Bronchial smooth muscle cell (primary cell): ENCODE results near the gene LEP. TPM values are rescaled to one million over a fixed set of nuclear protein-coding genes. Genes with fewer than 3 reads are reported as not detected.

ENCODE experiments used
- total RNA-seq: library from RNA; depleted of rRNA; stranded (reverse); fragments of >200 nt; gene quantifications from 2 replicates; pipeline ENCODE4 v1.2.1, GENCODE V29; 2014

The LEP gene
- not detected in 2 replicates for total RNA-seq

DNA sequence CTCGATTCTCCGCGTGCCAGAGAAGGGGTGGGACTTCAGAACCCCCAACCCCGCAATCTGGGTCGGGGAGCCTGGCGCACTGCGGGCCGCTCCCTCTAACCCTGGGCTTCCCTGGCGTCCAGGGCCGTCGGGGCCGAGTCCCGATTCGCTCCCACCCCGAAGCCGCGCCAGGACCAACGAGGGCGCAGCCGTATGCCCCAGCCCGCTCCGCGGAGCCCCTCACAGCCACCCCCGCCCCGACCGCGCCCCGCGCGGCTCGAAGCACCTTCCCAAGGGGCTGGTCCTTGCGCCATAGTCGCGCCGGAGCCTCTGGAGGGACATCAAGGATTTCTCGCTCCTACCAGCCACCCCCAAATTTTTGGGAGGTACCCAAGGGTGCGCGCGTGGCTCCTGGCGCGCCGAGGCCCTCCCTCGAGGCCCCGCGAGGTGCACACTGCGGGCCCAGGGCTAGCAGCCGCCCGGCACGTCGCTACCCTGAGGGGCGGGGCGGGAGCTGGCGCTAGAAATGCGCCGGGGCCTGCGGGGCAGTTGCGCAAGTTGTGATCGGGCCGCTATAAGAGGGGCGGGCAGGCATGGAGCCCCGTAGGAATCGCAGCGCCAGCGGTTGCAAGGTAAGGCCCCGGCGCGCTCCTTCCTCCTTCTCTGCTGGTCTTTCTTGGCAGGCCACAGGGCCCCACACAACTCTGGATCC, at the start of gene LEP:
LEP (plus strand) TSS at position 583 of the 691 bp plus-strand sequence. CDS start 10,741 bp downstream, outside the sequence.

Other genes starting within 250 kb of the LEP start
- gene LRRC4, start 209.8 kb upstream of the LEP start, total RNA-seq: 0.32 and 1.9 TPM in 2 replicates
- 9.0 and 11.2 TPM in 2 replicates for gene RBM28, start 102.6 kb downstream of the LEP start, total RNA-seq
- not detected in 2 replicates for gene PRRT4, start 120.4 kb downstream of the LEP start, total RNA-seq
- 28.8 and 33.5 TPM in 2 replicates for gene IMPDH1, start 168.7 kb downstream of the LEP start, total RNA-seq
- 8.9 and 10.1 TPM in 2 replicates for gene HILPDA, start 214.6 kb downstream of the LEP start, total RNA-seq
- 18.9 and 20.3 TPM in 2 replicates for gene METTL2B, start 235.5 kb downstream of the LEP start, total RNA-seq